Measurements from ENCODE around the gene CMTM8. TPM values are rescaled to one million over a fixed set of nuclear protein-coding genes. Genes with fewer than 3 reads are reported as not detected.

Gene CMTM8
- total and polyA plus RNA-seq, 9 donors = 0.53 to 3.9 (median 2.4) TPM

GRCh38 chr3:32285891-32286290 is 47.4 kb downstream of the CMTM8 start:
- H3K4me3 ChIP-seq (ENCODE audit: low read length) = no peak overlapping the region
- H3K27ac ChIP-seq (ENCODE audit: low read length) = no peak overlapping the region
- DNase-seq = peak; percentile 27
- H3K27me3 ChIP-seq (ENCODE audit: control insufficient read depth, insufficient read depth, low read length) = no peaks in the 10 kb centered on the region
- H3K36me3 ChIP-seq (ENCODE audit: control insufficient read depth, insufficient read depth, low read length) = no peaks in the 10 kb centered on the region
- H3K9me3 ChIP-seq (replicated peaks; ENCODE audit: control insufficient read depth, low read depth, low read length) = no peaks in the 10 kb centered on the region
- WGBS (ENCODE audit: insufficient coverage) = 40% methylated on average over 2 of the region's 8 CpGs
- H3K4me1 ChIP-seq (ENCODE audit: control insufficient read depth, insufficient read depth, low read length) = no peaks in the 10 kb centered on the region

DNA sequence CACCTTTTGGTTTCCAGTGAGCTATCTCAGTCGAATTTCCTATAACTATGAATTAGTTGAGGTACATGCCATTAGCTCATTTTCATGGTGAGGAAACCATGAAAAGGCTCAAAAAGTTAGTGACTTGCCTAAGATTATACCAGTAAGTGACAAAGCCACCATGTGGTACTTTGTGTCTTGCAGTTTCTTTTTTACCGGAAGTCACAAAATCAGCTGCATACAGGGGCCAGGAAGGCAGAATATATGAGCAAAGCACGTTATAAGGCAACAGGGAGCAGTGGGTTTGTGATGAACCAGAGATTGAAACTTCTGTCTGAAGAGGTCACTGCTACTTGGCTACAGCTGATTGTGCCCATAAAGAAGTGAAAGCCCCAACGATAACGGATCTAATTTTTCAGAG is 50.3 kb downstream of the CMTM8 start:
- WGBS (ENCODE audit: insufficient coverage) = 60% methylated on average over 3 of the region's 5 CpGs
- Histone ChIP-seq H3K36me3 (ENCODE audit: control insufficient read depth, insufficient read depth, low read length) (no peaks in the 10 kb centered on the region), H3K27ac (ENCODE audit: low read length) (no peak overlapping the region), H3K27me3 (ENCODE audit: control insufficient read depth, insufficient read depth, low read length) (no peaks in the 10 kb centered on the region), H3K4me1 (ENCODE audit: control insufficient read depth, insufficient read depth, low read length) (no peaks in the 10 kb centered on the region), H3K4me3 (ENCODE audit: low read length) (no peak overlapping the region), H3K9me3 (replicated peaks; ENCODE audit: control insufficient read depth, low read depth, low read length) (no peaks in the 10 kb centered on the region)
- DNase-seq = no peak

- Histone ChIP-seq H3K4me3 (ENCODE audit: low read length) (no peak overlapping the region), H3K27ac (ENCODE audit: low read length) (no peak overlapping the region), H3K9me3 (replicated peaks; ENCODE audit: control insufficient read depth, low read depth, low read length) (no peaks in the 10 kb centered on the region), H3K27me3 (ENCODE audit: control insufficient read depth, insufficient read depth, low read length) (no peaks in the 10 kb centered on the region), H3K4me1 (ENCODE audit: control insufficient read depth, insufficient read depth, low read length) (no peaks in the 10 kb centered on the region), H3K36me3 (ENCODE audit: control insufficient read depth, insufficient read depth, low read length) (no peaks in the 10 kb centered on the region)
- 46% methylated on average over 2 of the region's 3 CpGs for WGBS (ENCODE audit: insufficient coverage)
- no peak for DNase-seq
Observed at GRCh38 chr3:32290619-32291018, 52.1 kb downstream of the CMTM8 start.

DNA sequence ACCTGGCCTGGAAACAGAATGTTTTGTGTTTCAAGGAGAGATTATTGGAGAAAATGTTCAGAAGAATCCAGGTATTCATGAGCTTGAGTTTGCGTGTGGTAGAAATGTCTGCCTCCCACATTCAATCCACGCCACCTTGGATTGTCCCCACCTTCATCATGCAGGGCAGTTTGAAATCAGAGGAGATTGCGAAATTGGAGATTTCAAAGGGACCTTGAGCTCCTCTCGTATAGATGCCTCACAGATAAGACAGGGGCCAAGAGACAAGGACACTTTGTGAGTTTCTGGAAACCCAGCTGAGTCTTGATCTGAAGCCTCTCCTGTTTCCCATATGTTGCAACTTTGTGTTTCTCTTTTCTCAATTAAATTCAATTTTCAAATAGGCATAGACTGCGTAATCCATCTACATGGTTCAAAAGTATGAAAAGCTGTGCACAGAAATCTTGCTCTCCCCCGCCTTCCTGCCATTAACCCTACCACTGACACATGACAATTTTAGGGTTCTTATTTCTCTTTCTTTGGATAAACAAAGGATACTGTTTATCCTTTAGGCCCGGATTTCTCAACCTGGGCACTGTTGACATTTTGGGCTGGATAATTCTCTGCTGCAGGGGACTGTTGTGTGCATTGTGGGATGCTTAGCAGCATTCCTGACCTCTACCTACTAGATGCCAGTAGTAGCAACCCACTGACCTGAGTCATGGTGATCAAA is 53.8 kb downstream of the CMTM8 start:
- H3K27me3 ChIP-seq (ENCODE audit: control insufficient read depth, insufficient read depth, low read length) = no peaks in the 10 kb centered on the region
- no peak overlapping the region for H3K4me3 ChIP-seq (ENCODE audit: low read length)
- no peaks in the 10 kb centered on the region for H3K4me1 ChIP-seq (ENCODE audit: control insufficient read depth, insufficient read depth, low read length)
- no peak overlapping the region for H3K27ac ChIP-seq (ENCODE audit: low read length)
- no peak for DNase-seq
- no peaks in the 10 kb centered on the region for H3K9me3 ChIP-seq (replicated peaks; ENCODE audit: control insufficient read depth, low read depth, low read length)
- WGBS (ENCODE audit: insufficient coverage) = 51% methylated on average over 3 of the region's 7 CpGs
- no peaks in the 10 kb centered on the region for H3K36me3 ChIP-seq (ENCODE audit: control insufficient read depth, insufficient read depth, low read length)

GRCh38 chr3:32293903-32294302 is 55.4 kb downstream of the CMTM8 start:
- Histone ChIP-seq H3K27ac (ENCODE audit: low read length) (no peak overlapping the region), H3K36me3 (ENCODE audit: control insufficient read depth, insufficient read depth, low read length) (no peaks in the 10 kb centered on the region), H3K4me1 (ENCODE audit: control insufficient read depth, insufficient read depth, low read length) (no peaks in the 10 kb centered on the region), H3K27me3 (ENCODE audit: control insufficient read depth, insufficient read depth, low read length) (no peaks in the 10 kb centered on the region), H3K4me3 (ENCODE audit: low read length) (no peak overlapping the region), H3K9me3 (replicated peaks; ENCODE audit: control insufficient read depth, low read depth, low read length) (no peaks in the 10 kb centered on the region)
- no peak for DNase-seq
- WGBS (ENCODE audit: insufficient coverage) = 75% methylated on average over 3 of the region's 3 CpGs

DNA sequence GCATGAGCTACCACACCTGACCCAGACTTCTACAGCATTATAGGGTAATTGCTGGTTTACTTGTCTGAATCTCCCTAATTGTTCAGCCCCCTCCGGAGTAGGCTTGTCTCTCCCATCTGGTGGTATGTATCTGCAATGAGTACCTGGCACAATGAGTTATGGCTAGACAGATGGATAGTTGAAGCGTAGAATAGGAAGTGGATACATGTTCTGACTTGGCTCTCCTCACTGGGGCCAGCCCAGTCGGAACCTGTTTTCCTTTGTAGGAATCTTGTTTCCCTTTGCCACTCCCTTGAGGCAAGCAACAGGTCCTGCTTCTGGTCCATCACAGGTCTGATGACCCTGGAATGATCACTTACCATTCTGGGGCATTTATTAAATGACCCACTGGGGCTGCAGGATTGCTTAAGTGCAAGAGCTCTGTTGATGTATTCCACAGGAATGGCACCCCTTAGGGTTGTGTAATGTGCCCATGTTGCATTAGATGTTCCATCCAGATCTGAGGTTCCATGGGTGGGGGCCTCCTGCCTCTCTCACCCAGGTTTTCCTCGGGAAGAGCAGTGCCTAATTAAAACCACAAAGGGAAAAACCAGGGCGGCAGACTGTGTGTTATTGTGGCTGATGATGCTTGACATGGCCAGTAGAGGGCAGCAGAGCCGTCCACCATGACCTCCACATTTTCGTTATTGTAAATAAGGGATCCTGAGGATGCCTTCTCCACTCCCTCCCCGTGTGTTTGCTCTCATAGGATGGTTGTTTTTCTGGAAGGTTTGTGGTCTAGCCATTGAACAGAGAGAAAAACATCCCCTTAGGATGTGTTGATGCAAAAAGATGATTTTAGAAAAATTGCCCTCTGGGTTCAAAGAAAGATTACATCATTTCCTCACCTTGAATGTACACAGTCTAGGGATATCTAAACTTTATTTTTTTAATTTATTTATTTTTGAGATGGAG is 58.0 kb downstream of the CMTM8 start:
- 80% methylated on average over 2 of the region's 8 CpGs for WGBS (ENCODE audit: insufficient coverage)
- Histone ChIP-seq H3K9me3 (replicated peaks; ENCODE audit: control insufficient read depth, low read depth, low read length) (no peaks in the 10 kb centered on the region), H3K4me1 (ENCODE audit: control insufficient read depth, insufficient read depth, low read length) (no peaks in the 10 kb centered on the region), H3K36me3 (ENCODE audit: control insufficient read depth, insufficient read depth, low read length) (no peaks in the 10 kb centered on the region), H3K27ac (ENCODE audit: low read length) (no peak overlapping the region), H3K4me3 (ENCODE audit: low read length) (no peak overlapping the region), H3K27me3 (ENCODE audit: control insufficient read depth, insufficient read depth, low read length) (no peaks in the 10 kb centered on the region)
- peak; percentile 73 for DNase-seq

- no peak for DNase-seq
- no peaks in the 10 kb centered on the region for H3K27me3 ChIP-seq (ENCODE audit: control insufficient read depth, insufficient read depth, low read length)
- H3K4me1 ChIP-seq (ENCODE audit: control insufficient read depth, insufficient read depth, low read length) = peaks cover under 1% of the 10 kb centered on the region
- H3K9me3 ChIP-seq (replicated peaks; ENCODE audit: control insufficient read depth, low read depth, low read length) = no peaks in the 10 kb centered on the region
- WGBS (ENCODE audit: insufficient coverage) = 100% methylated on average over 3 of the region's 5 CpGs
- no peak overlapping the region for H3K4me3 ChIP-seq (ENCODE audit: low read length)
- H3K27ac ChIP-seq (ENCODE audit: low read length) = no peak overlapping the region
- H3K36me3 ChIP-seq (ENCODE audit: control insufficient read depth, insufficient read depth, low read length) = no peaks in the 10 kb centered on the region
Observed at GRCh38 chr3:32297366-32297765, 58.9 kb downstream of the CMTM8 start.

DNA sequence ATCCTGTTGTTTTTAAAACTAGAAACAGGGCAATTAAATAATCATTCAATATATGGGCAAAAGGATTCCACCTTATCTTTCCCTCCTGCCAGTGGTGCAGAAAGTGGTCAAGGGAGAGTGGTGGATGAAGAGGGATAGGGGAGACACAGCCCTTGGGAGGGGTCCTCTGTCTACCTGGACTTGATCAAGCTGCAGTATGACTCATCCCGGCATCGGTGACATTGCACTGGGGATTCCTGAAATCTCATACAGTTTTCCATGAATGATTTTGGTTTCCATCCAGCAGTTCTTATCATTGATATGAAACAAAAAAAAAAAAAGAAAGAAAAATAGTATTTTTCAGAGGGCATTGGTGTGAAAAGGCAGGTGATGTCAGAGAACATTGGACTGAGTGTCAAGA is 62.9 kb downstream of the CMTM8 start:
- Histone ChIP-seq H3K27ac (ENCODE audit: low read length) (no peak overlapping the region), H3K4me3 (ENCODE audit: low read length) (no peak overlapping the region), H3K27me3 (ENCODE audit: control insufficient read depth, insufficient read depth, low read length) (no peaks in the 10 kb centered on the region), H3K9me3 (replicated peaks; ENCODE audit: control insufficient read depth, low read depth, low read length) (no peaks in the 10 kb centered on the region), H3K4me1 (ENCODE audit: control insufficient read depth, insufficient read depth, low read length) (peaks cover 6% of the 10 kb centered on the region), H3K36me3 (ENCODE audit: control insufficient read depth, insufficient read depth, low read length) (no peaks in the 10 kb centered on the region)
- WGBS (ENCODE audit: insufficient coverage) = no CpG with 5 or more reads among the region's 2 CpGs
- no peak for DNase-seq

GRCh38 chr3:32302601-32303398 is 64.3 kb downstream of the CMTM8 start:
- Histone ChIP-seq H3K4me3 (ENCODE audit: low read length) (no peak overlapping the region), H3K27ac (ENCODE audit: low read length) (peak overlapping the region; percentile 14), H3K36me3 (ENCODE audit: control insufficient read depth, insufficient read depth, low read length) (no peaks in the 10 kb centered on the region), H3K27me3 (ENCODE audit: control insufficient read depth, insufficient read depth, low read length) (no peaks in the 10 kb centered on the region), H3K4me1 (ENCODE audit: control insufficient read depth, insufficient read depth, low read length) (peaks cover 6% of the 10 kb centered on the region), H3K9me3 (replicated peaks; ENCODE audit: control insufficient read depth, low read depth, low read length) (no peaks in the 10 kb centered on the region)
- WGBS (ENCODE audit: insufficient coverage) = 65% methylated on average over 3 of the region's 7 CpGs
- DNase-seq = peak; percentile 80

GRCh38 chr3:32303399-32303747 is 64.9 kb downstream of the CMTM8 start:
- WGBS (ENCODE audit: insufficient coverage) = 44% methylated on average over 2 of the region's 6 CpGs
- H3K9me3 ChIP-seq (replicated peaks; ENCODE audit: control insufficient read depth, low read depth, low read length) = no peaks in the 10 kb centered on the region

More at GRCh38 chr3:32303399-32303747, 64.9 kb downstream of the CMTM8 start:
- H3K36me3 ChIP-seq (ENCODE audit: control insufficient read depth, insufficient read depth, low read length) = no peaks in the 10 kb centered on the region
- no peaks in the 10 kb centered on the region for H3K27me3 ChIP-seq (ENCODE audit: control insufficient read depth, insufficient read depth, low read length)
- peaks cover 6% of the 10 kb centered on the region for H3K4me1 ChIP-seq (ENCODE audit: control insufficient read depth, insufficient read depth, low read length)
- no peak overlapping the region for H3K27ac ChIP-seq (ENCODE audit: low read length)
- no peak overlapping the region for H3K4me3 ChIP-seq (ENCODE audit: low read length)
- DNase-seq = no peak

Measured in muscle of leg (tissue), 11 donors.